Stimulated activated CD8-positive, alpha-beta memory T cell treated with anti-CD3 and anti-CD28 coated beads, Interleukin-4, amount 100 ng/mL, for 4 hours (primary cell): ENCODE results near the gene METTL26.

Experiments used
- DNase-seq, 2 donors: peaks; one replicate each; pipeline ENCODE4 v3.0.0-alpha.2; 2020; ENCODE audit warnings: low read depth in 2 of 2, low spot score in 1 of 2

METTL26 gene

DNA sequence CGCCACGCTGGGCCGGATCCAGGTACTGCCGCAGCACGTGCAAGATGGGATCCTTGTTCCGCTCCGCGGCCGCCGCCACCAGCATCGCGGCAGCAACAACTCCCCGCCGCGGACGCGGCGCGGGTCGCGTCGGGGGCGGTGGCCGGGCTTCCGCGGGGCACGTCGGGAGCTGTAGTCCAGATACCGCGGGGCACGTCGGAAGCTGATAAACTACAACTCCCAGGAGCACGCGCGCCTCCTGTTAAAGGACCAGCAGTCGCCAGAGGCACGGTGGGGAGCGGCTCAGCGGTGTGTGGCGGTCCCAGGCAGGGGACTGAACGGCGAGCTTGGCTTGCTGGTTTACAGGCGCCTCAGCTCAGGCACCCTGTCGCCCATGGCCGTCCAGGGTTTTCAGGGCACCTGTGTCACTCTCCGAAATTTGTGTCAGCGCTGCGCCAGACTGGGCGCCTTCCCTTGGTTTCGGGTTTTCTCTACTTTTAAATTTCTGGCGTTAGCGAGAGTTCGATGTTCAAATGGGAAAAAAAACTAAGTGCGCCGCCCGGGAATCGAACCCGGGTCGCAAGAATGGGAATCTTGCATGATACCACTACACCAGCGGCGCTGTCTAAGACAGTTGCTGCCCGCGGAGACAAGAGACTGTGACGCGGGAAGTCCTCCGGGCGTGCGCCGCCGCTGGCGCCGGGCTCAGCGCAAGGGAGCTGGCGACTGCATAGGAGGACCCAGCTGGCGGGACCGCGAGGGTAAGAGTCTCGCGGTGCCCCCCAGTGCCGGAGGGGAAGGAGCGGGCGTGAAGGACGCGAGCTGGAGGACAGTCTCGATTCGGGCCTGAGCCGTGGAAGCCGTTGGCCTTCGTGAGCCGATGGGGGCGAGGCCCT is at the start of gene METTL26:
Gene METTL26, minus strand, starts transcription at position 100 of the 875 bp plus-strand sequence. Its CDS starts 15 bp downstream, at position 85.
- peak; percentile 85 to 91 for DNase-seq

DNA sequence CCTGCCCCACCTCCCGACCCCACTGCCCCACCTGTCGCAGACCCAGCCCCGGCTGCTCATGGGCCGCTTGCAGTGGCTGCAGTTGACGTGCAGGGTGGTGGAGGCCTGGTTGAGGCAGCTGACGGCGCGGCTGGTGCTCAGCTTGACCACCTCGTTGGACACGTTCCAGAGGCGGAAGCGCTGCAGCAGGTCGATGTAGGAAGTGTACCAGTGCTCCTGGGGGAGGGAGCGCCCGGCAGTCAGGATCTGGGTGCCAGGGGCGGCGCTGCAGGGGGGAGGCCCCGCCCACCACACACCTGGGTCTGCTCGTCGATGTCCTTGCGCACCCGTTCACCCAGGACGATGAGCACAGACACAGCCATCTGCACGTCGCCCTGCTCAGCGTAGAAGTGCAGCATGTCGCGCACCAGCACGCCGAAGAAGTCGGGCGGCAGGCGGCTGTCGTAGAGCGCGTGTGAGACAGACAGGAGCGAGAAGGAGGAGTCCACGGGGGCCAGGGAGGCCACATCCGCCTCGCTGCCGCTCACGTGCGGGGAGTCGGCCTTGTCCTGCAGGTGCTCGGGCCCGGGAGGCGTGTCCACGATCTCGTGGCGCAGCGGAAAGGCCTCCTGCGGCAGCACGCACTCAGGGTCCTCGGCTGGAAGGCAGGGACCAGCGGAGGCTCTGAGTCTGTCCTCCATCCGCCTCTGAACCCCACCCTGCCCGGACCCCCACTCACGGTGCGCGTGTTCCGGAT is 49.0 kb upstream of the METTL26 start:
- DNase-seq = no peak

DNA sequence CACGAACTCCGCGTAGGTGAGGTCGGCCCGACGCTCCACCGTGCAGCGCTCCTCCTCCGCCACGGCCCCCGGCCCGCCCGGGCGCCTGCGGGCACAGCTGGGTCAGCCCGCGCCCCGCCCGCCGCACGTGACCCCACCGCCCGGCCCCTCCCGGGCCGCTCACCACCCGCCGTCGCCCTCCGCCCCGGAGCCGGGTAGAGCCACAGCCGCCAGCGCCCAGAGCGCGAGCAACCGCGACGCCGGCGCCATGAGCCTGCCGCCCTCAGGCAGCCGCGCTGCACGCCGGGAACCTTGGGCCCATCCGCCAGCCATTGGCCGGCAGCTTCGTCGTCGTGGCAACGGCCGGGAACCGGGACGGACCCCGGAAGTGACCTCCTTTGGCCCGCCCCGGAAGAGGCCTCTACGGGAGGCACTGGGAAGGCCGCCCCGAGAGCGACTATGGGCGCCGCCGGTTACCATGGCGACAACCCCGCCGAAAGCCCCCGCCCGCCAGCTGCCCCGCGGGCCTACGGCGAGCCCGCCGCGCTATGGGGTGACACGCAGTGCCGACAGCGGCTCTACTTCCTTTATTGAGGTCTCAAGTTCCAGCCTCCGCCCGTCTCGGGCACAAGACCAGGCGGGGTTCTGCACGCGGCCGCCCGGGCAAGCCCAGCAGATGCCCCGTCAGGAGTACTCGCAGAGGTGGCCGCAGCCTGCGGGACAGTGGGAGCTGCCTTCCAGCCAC is 48.1 kb upstream of the METTL26 start, which contains the start of gene JMJD8:
Gene JMJD8, minus strand, starts transcription at position 264 of the 724 bp plus-strand sequence. Its CDS starts 15 bp downstream, at position 249.
- peak; percentile 88 to 95 for DNase-seq

DNA sequence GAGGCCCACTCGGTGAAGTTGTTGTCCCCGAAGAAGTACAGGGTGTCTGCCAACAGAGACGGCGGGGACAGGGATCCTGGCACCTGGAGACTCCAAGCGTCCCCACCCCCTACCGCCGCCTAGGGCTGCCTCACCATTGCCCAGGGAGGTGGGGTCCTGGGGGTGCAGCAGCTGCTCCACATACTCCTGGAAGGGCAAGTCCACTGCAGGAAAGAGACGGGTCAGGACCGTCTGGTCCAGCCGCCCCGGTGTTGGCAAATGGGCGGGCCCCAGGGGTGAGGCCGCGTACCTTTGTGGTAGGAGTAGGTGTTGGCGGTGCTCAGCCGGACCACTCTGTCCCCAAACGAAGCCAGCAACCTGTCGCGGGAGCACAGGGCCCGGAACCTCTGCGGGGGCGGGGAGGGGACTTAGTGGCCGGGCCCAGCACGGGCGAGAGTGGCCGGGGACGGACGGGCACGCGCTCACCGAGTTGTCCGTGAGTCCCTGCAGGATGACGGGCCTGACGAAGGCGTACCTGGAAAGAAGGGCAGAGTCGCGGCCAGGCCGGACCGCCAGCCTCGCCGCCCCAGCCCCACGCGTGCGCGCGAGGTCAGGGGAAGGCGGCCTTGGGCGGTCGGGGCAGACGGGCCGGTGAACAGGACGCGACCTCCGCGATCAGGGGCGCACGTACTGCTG is 47.4 kb upstream of the METTL26 start:
- DNase-seq = no peak

DNA sequence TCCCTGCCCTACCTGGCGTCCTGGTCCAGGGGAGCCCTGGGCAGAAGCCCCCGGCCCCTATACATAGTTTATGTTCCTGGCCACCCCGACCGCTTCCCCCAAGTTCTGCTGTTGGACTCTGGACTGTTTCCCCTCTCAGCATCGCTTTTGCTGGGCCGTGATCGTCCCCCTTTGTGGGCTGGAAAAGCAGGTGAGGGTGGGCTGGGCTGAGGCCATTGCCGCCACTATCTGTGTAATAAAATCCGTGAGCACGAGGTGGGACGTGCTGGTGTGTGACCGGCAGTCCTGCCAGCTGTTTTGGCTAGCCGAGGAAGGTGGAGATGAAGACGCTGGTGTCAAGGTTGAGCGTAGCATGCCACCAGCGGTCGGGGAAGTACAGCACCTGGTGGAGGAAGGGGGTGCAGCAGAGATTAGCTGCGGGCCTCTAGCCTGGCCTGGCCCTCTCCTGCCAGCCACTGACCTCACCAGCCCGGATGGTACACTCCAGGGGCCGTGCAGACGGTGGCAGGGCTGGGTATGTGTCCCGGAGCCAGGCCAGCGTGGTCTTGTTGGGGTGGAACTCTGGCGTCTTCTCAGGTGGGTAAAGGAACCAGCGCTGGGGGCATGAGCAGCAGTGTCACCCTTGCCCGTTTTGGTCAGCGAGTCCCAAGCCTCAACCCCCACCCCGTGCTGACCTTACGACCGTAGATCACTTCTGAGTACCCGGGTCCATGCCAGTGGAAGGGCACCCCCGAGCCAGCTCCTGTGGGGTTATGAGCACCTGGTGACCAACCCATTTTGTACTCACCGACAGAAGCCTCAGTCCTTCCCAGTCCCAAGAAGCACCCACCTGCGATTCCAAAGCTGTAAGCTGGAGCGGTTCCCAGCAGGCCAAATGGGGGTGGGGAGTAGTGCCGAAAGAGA is 46.6 kb upstream of the METTL26 start:
- no peak for DNase-seq

DNA sequence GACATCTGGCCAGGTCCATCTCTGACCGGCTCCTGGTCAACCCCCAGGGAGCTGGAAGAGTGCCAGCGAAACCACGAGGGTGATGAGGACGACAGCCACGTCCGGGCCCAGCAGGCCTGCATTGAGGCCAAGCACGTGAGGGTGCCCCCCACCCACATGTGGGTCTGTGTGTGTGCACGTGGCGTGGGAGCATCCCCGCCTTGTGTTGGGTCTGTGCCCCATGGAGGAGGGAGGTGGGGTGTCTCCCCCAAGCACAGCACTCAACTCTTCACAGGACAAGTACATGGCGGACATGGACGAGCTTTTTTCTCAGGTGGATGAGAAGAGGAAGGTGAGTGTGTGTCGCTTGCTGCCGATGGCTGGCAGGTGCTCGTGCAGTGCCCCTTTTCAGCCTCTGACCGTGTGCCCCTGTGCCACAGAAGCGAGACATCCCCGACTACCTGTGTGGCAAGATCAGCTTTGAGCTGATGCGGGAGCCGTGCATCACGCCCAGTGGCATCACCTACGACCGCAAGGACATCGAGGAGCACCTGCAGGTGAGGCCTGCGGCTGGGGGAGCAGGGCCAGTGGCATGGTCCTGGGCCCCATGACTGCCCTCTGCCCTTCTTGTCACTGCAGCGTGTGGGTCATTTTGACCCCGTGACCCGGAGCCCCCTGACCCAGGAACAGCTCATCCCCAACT is 45.8 kb upstream of the METTL26 start:
- no peak for DNase-seq

DNA sequence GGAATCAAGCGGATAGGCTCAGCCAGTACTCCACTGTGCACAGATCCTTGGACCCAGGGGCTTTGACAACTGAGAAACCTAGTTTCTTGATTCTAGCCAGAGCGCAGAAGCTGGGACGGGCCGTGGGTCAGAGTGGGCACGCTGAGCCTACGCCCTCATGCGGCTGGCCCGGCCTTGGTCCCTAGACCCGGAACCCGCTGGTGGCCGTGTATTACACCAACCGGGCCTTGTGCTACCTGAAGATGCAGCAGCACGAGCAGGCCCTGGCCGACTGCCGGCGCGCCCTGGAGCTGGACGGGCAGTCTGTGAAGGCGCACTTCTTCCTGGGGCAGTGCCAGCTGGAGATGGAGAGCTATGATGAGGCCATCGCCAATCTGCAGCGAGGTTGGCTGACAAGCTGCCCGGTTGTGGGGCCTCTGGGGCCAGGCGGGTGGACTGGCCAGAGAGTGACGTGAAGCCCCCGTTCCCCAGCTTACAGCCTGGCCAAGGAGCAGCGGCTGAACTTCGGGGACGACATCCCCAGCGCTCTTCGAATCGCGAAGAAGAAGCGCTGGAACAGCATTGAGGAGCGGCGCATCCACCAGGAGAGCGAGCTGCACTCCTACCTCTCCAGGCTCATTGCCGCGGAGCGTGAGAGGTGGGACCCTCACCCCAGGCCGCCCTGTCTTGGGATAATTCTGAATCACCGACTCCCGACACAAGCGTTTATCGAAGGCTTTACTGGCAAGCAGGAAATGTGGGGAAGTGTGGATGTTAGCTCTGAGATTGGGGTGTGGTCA is 45.1 kb upstream of the METTL26 start:
- DNase-seq = no peak

DNA sequence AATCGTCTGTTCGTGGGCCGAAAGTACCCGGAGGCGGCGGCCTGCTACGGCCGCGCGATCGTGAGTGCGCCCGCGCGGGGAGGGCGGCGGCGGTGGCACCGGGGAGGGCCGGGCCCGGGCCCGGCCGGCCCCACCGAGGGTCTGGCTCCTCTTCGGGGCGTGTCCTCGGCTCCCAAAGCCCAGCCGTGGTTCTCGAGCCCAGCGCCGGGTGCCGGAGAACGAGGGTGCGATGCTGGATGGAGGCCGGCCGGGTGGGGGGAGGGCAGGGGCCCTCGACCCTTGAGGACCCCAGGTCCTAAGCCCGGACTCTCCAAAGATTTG is 44.5 kb upstream of the METTL26 start:
- DNase-seq = no peak

DNA sequence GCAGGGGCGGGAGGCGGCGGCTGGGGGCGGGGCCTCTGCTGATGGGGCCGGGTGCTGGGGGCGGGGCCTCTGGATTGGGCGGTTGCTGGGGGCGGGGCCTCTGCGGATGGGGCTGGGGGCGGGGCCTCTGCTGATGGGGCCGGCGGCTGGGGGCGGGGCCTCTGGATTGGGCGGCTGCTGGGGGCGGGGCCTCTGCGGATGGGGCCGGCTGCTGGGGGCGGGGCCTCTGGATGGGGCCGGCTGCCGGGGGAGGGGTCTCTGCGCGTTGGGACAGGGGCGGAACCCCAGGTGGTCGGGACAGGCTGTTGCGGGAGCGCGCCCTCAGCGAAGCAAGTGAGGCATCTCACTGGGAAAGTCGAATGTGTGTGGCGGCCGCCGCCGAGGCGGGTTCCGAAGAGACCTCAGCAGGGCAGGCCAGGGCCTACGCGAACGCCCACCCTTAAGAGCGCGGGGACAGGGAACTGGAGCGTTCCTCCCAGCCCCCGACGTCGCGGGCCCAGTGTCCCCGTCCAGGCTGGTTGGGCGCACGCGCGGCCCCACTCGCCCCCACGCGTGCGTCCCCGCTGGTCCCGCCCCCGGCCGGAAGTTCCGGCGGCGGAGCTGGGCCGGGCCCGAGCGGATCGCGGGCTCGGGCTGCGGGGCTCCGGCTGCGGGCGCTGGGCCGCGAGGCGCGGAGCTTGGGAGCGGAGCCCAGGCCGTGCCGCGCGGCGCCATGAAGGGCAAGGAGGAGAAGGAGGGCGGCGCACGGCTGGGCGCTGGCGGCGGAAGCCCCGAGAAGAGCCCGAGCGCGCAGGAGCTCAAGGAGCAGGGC is 43.9 kb upstream of the METTL26 start, which contains the start of gene STUB1:
Gene STUB1, plus strand, starts transcription at position 597 of the 811 bp plus-strand sequence. Its CDS starts 116 bp downstream, at position 713.
- DNase-seq = peak; percentile 66 to 77

DNA sequence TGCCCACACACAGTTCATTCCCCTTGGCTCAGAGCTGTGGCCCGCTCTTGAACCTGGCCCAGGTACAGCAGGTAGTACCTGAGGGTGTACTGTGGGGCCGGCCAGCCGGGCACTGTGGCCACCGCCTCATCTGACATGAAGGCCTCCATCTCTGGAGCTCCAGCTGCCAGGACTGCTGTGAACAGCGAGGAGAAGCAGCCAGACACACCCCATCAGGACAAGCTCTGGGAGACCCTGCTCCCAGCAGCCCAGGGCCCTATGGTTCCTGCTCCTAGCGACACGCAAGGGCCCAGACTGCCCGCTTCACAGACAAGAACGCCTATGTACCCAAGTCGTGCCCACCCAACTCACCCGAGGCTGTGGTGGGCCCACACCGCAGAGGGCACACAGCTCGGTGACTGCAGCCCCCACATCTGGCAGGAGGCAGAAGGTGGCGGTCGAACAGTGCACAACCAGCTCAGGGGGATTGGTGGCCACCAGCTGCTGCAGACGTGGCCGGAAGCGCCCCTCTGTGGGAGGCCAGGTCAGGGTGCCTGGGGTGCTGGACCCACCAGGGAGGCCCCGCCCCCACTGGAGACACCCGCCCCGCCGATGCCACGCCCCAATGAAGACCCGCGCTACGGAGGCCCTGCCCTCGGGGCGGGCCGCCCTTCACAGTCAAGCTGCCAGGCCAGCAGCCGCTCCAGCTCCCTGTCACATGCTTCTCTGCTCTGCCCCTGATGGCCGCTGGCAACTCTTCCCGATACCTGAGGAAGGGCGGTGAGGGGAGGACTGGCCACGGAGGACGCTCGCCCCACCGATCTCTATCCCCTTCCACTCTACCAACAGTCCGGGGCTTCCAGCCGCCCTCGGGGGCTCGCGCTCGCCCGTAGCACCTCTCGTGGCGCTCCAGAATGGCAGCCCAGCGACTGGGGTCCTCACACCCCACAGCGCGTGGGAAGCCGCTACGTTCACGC is 43.0 kb upstream of the METTL26 start:
- DNase-seq = peak in 1 of 2 donors; percentile 24

DNA sequence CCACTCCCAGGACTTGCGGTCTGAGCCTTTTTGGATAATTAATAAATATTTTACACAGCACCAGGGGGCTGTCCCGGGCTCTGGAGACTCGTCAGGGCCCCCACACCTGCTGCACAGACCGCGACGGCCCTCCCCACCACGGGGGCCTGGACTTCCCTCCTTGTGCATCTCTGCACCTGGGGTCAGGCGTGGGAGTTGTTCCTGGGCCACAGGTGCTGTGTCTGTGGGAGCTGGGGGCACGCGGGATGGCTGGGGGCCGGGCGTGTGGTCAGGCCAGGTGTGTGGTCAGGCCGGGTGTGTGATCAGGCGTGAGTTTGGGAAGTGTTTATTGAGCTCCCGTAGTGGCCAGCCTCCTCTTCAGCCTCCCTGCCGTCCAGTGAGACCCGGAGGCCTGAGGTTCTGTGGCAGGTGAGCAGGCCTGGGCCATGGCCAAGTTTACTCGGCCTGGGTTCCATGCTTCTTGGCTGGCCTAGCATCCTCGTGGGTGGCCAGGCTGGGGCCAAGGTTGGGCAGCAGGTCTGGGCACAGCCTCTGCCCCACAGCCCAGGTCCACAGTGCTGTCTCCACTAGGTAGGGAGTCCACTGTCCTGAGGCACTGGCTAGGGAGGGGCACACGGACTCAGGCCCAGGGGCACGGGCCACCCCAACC is 42.2 kb upstream of the METTL26 start:
- DNase-seq = no peak

DNA sequence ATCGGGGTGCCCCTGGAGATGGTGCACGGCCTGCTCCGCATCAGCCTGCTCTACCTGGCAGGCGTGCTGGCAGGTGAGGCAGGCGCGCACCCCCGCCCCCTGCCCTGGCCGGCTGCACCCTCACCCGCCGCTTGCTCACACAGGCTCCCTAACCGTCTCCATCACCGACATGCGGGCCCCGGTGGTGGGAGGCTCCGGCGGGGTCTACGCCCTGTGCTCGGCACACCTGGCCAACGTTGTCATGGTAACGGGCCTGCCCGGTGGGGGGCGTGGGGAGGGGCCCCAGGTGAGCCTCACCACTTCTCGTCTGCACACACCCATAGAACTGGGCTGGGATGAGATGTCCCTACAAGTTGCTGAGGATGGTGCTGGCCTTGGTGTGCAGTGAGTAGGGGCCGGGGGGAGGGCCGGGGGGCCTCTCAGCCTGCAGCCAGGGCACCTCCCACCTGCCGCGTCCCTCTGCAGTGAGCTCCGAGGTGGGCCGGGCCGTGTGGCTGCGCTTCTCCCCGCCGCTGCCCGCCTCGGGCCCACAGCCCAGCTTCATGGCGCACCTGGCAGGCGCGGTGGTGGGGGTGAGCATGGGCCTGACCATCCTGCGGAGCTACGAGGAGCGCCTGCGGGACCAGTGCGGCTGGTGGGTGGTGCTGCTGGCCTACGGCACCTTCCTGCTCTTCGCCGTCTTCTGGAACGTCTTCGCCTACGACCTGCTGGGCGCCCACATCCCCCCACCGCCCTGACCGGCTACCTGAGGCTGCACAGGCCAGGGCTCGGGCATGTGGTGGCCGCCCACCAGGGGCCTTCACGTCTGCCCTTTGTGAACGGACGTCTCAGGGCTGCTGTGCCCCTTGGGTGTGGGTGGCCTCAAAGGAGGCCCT is 41.4 kb upstream of the METTL26 start:
- no peak for DNase-seq

DNA sequence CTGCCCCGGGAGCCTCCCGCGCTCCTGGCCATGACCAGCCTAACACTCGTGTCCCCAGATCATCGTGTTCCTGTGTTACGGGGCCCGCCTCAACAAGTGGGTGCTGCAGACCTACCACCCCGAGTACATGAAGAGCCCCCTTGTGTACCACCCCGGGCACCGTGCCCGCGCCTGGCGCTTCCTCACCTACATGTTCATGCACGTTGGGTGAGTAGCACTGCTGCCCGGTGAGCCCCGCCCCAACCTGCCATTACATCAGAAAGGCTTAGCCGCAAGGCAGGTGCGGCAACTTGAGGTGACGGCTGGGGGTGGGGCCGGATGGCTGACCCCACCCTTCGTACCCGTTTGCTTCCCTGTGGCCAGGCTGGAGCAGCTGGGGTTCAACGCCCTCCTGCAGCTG is 40.8 kb upstream of the METTL26 start:
- DNase-seq = no peak

DNA sequence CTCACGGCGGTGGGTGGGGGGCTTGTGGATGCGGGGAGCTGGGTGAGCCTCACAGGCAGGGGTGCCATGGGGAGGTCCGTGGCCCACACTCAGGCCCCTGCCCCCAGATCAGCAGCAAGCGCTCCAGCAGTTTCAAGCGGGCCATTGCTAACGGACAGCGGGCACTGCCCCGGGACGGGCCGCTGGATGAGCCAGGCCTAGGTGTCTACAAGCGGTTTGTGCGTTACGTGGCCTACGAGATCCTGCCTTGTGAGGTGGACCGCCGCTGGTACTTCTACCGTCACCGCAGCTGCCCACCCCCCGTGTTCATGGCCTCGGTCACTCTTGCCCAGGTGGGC is 40.4 kb upstream of the METTL26 start:
- no peak for DNase-seq

DNA sequence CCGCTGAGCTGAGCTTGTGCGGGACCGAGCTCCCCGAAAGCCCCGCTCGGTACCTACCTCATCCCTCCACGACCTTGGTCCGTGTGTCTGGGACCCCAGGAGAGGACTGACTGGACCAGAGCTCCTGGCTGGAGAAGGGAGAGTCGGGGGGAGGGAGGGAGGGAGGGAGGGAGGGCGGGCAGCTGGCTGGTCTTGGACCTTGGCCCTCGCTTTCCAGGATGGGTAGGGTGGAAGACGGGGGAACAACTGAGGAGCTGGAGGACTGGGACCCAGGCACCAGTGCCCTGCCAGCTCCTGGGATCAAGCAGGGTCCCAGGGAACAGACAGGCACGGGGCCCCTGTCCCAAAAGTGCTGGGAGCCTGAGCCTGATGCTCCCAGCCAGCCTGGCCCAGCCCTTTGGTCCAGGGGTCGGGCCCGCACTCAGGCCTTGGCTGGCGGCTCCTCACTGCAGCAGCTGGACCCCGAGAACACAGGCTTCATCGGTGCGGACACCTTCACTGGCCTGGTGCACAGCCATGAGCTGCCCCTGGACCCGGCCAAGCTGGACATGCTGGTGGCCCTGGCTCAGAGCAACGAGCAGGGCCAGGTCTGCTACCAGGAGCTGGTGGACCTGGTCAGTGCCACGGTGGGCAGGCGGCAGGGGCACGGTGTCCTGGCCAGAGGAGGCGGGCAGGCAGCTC is 39.9 kb upstream of the METTL26 start:
- DNase-seq = no peak
